Kidney (tissue), 14 donors: Measurements from ENCODE around the gene KCNA2. TPM values are rescaled to one million over a fixed set of nuclear protein-coding genes. Genes with fewer than 3 reads are reported as not detected.

Source experiments
- DNase-seq, 5 donors: peaks; one replicate each; pipeline ENCODE4 v3.0.0-alpha.2; 2013 to 2020
- FAIRE-seq: peaks from 2 replicates; lab custom pipeline; 2012; peaks lifted over from hg19 to GRCh38; lab: Jason Lieb, UNC
- H3K27ac ChIP-seq, 2 donors: one replicate each; pipeline ENCODE4 v1.7.0; 2013; ENCODE audit warnings: low read depth in 2 of 2, low read length in 2 of 2, inconsistent platforms in 1 of 2
- H3K27me3 ChIP-seq: one replicate; pipeline ENCODE4 v1.7.1; 2013; ENCODE audit warnings: low read length, inconsistent platforms; ENCODE audit not compliant: control insufficient read depth, insufficient read depth
- H3K36me3 ChIP-seq, 3 donors: one replicate each; pipeline versions ENCODE4 v1.7.0 to v1.7.1; 2013; ENCODE audit warnings: low read length in 3 of 3, control low read depth in 1 of 3, inconsistent platforms in 1 of 3; ENCODE audit not compliant: insufficient read depth in 3 of 3, control insufficient read depth in 2 of 3
- H3K4me1 ChIP-seq, 3 donors: one replicate each; pipeline versions ENCODE4 v1.7.0 to v1.7.1; 2013; ENCODE audit warnings: low read length in 3 of 3, inconsistent platforms in 1 of 3, low read depth in 1 of 3; ENCODE audit not compliant: control insufficient read depth in 2 of 3, insufficient read depth in 2 of 3
- H3K4me3 ChIP-seq, 3 donors: one replicate each; pipeline versions ENCODE4 v1.7.0 to v1.8.1; 2013; ENCODE audit warnings: low read length in 3 of 3, control low read depth in 1 of 3, inconsistent platforms in 1 of 3
- H3K9ac ChIP-seq, 3 donors: one replicate each; pipeline versions ENCODE4 v1.7.0 to v1.7.1; 2013; ENCODE audit warnings: low read length in 3 of 3, control low read depth in 1 of 3, inconsistent platforms in 1 of 3
- H3K9me3 ChIP-seq, 3 donors: one replicate each; pipeline versions ENCODE4 v1.7.0 to v1.7.1; 2013; ENCODE audit warnings: low read length in 3 of 3, control low read depth in 1 of 3, inconsistent platforms in 1 of 3; ENCODE audit not compliant: control insufficient read depth in 2 of 3, insufficient read depth in 1 of 3
- CTCF ChIP-seq: IDR thresholded peaks from 3 replicates; pipeline ENCODE4 v1.5.1; 2012; ENCODE audit warnings: mild to moderate bottlenecking, moderate library complexity, borderline replicate concordance; ENCODE audit not compliant: insufficient read depth; ENCODE audit errors: extremely low read depth
- intact Hi-C: fragments of 100-400 bp; cut with DNase I; formaldehyde crosslinking; loops from one replicate; pipeline ENCODE4 v1.11.1; 2022
- polyA plus RNA-seq: library from polyadenylated mRNA; stranded (reverse); fragments of 350-450 nt; fragmentation: Illumina TruSeq; extraction: RNeasy Lipid Tissue Mini Kit (QIAGEN cat#74804); gene quantifications from one replicate; pipeline ENCODE4 v1.2.3, GENCODE V29; 2014; ENCODE audit warnings: low read depth, low replicate concordance; ENCODE audit not compliant: insufficient read depth
- total RNA-seq: library from RNA; stranded (reverse); fragmentation: NEBNext Ultra II Directional; extraction: Animal tissue kit (Norgen Biotek cat#: 25700); gene quantifications from one replicate; pipeline ENCODE4 v1.2.1, GENCODE V29; 2021
- donor health status: control.
- donor health status: control.
- donor health status: control.
- donor health status: control.
- donor health status: control.
- donor health status: DM: yes; HTN: yes; CAD: no.
- donor health status: Normal renal cell carcinoma (clear cell type).

Gene KCNA2
- total and polyA plus RNA-seq, 2 donors from 2014 or later: 0.09 to 1.3 TPM

- intact Hi-C loops: no loop called here
- Histone ChIP-seq H3K27me3 (peaks cover 2% of the 10 kb centered on the region), H3K9ac (no peak overlapping the region), H3K4me3 (no peak overlapping the region), H3K36me3 (no peaks in the 10 kb centered on the region), H3K27ac (no peak overlapping the region), H3K9me3 (no peaks in the 10 kb centered on the region), H3K4me1 (no peaks in the 10 kb centered on the region)
- DNase-seq (no peak), FAIRE-seq (no peak)
- no peak for TF ChIP-seq CTCF
These were observed 8.2 kb downstream of the KCNA2 start for GRCh38 chr1:110597966-110598365.

- no peak for TF ChIP-seq CTCF
- Histone ChIP-seq H3K4me3 (no peak overlapping the region), H3K9me3 (no peaks in the 10 kb centered on the region), H3K27ac (no peak overlapping the region), H3K27me3 (peaks cover 2% of the 10 kb centered on the region), H3K4me1 (no peaks in the 10 kb centered on the region), H3K36me3 (no peaks in the 10 kb centered on the region), H3K9ac (no peak overlapping the region)
- intact Hi-C loops: no loop called here
- DNase-seq (peak in 1 of 5 donors; percentile 7), FAIRE-seq (no peak)
These were observed 9.8 kb downstream of the KCNA2 start for GRCh38 chr1:110596312-110596711.

- H3K4me1 ChIP-seq: no peaks in the 10 kb centered on the region
- H3K9me3 ChIP-seq: no peaks in the 10 kb centered on the region
- no peak overlapping the region for H3K4me3 ChIP-seq
- intact Hi-C loops: no loop called here
- H3K27me3 ChIP-seq: peaks cover 2% of the 10 kb centered on the region
- H3K9ac ChIP-seq: no peak overlapping the region
- H3K36me3 ChIP-seq: no peaks in the 10 kb centered on the region
- no peak for TF ChIP-seq CTCF
- no peak for FAIRE-seq
- no peak for DNase-seq
- no peak overlapping the region for H3K27ac ChIP-seq
These were observed 10.8 kb downstream of the KCNA2 start for GRCh38 chr1:110595353-110595710.
